A549 (cell line): ENCODE results near the gene SLC36A1. TPM values are rescaled to one million over a fixed set of nuclear protein-coding genes. Genes with fewer than 3 reads are reported as not detected.

ENCODE experiments used
- ATAC-seq, 2 experiments: fragments of 200-7000 bp in 1 of 2; fragments of >200 bp in 1 of 2; cut with Nextera tagmentation in 1 of 2; cut with Tn5 transposase in 1 of 2; 3 replicates each; pipeline versions ENCODE4 v1.8.0 to v1.9.1; 2018 to 2020; ENCODE audit warnings: mild to moderate bottlenecking in 1 of 2, moderate library complexity in 1 of 2
- CTCF ChIA-PET: fragments of 300-600 bp; sonication (Branson Sonifier 250); formaldehyde crosslinking; extraction: SDS; loops from one replicate; lab custom pipeline; 2021; ENCODE audit warnings: antibody characterized with exemption, inconsistent platforms; lab: Yijun Ruan, JAX
- POLR2A ChIA-PET: fragments of 350-600 bp; formaldehyde crosslinking; extraction: SDS; loops from one replicate; lab custom pipeline; 2021; ENCODE audit warnings: antibody characterized with exemption, inconsistent platforms; lab: Yijun Ruan, JAX
- DNase-seq, 2 experiments: peaks; one replicate each; pipeline versions ENCODE4 v3.0.0 to v3.0.0-alpha.2; 2011 to 2016; ENCODE audit warnings: low read depth in 1 of 2, low spot score in 1 of 2
- FAIRE-seq: peaks from 2 replicates; lab custom pipeline; 2011; peaks lifted over from hg19 to GRCh38; lab: Jason Lieb, UNC
- H3K27ac ChIP-seq, 2 experiments: fragments of >200 bp; sonication (Bioruptor Twin); formaldehyde crosslinking; 3 replicates each; pipeline ENCODE4 v1.5.1; 2016 to 2017
- H3K4me1 ChIP-seq: fragments of >200 bp; sonication (Bioruptor Twin); formaldehyde crosslinking; 3 replicates; pipeline ENCODE4 v1.6.1; 2016
- H3K4me2 ChIP-seq: fragments of >200 bp; sonication (Bioruptor Twin); formaldehyde crosslinking; 3 replicates; pipeline ENCODE4 v1.6.1; 2016
- H3K4me3 ChIP-seq: fragments of >200 bp; sonication (Bioruptor Twin); formaldehyde crosslinking; 3 replicates; pipeline ENCODE4 v1.5.1; 2016
- H3K9me3 ChIP-seq: fragments of >200 bp; sonication (Bioruptor Twin); formaldehyde crosslinking; 3 replicates; pipeline ENCODE4 v1.6.1; 2016
- CBX2 ChIP-seq: fragments of 200-600 bp; sonication (generic); IDR thresholded peaks from 2 replicates; pipeline ENCODE4 v1.6.1; 2016; ENCODE audit warnings: low read depth, mild to moderate bottlenecking, borderline replicate concordance
- CEBPB ChIP-seq, 2 experiments: fragments of >200 bp in 1 of 2; sonication (Bioruptor Twin) in 1 of 2; formaldehyde crosslinking in 1 of 2; IDR thresholded peaks; 2 replicates each; pipeline ENCODE4 v1.6.1; 2012 to 2016
- CTCF ChIP-seq: fragments of >200 bp; sonication (Bioruptor Twin); formaldehyde crosslinking; IDR thresholded peaks from 3 replicates; pipeline ENCODE4 v1.5.1; 2016
- E2F6 ChIP-seq: IDR thresholded peaks from 2 replicates; pipeline ENCODE4 v1.6.1; 2012; ENCODE audit warnings: low read depth, borderline replicate concordance
- EHF ChIP-seq: fragments of 250-450 bp; sonication (Bioruptor Pico); IDR thresholded peaks from 2 replicates; pipeline ENCODE4 v1.5.0; 2020; ENCODE audit warnings: mild to moderate bottlenecking
- FOSB ChIP-seq: fragments of 250-450 bp; sonication (Bioruptor Pico); IDR thresholded peaks from 2 replicates; pipeline ENCODE4 v1.5.0; 2020; ENCODE audit warnings: mild to moderate bottlenecking, moderate library complexity
- HOXB5 ChIP-seq: fragments of 250-450 bp; sonication (Bioruptor Pico); IDR thresholded peaks from 2 replicates; pipeline ENCODE4 v1.5.0; 2020; ENCODE audit warnings: mild to moderate bottlenecking, moderate library complexity
- KDM1A ChIP-seq: fragments of 200-600 bp; sonication (generic); IDR thresholded peaks from 2 replicates; pipeline ENCODE4 v1.6.1; 2016; ENCODE audit warnings: low read depth, mild to moderate bottlenecking
- MAFK ChIP-seq: fragments of 450-650 bp; IDR thresholded peaks from 2 replicates; pipeline ENCODE4 v1.6.1; 2014; ENCODE audit not compliant: partially characterized antibody
- PBX3 ChIP-seq: IDR thresholded peaks from 2 replicates; pipeline ENCODE4 v1.6.1; 2012
- POLR2A ChIP-seq: IDR thresholded peaks from 2 replicates; pipeline ENCODE4 v1.6.1; 2012; ENCODE audit warnings: mild to moderate bottlenecking, low read length
- RARB ChIP-seq: fragments of 250-450 bp; sonication (Bioruptor Pico); IDR thresholded peaks from 2 replicates; pipeline ENCODE4 v1.8.0; 2021; ENCODE audit warnings: mild to moderate bottlenecking, moderate library complexity
- REST ChIP-seq: fragments of 200-600 bp; sonication (generic); IDR thresholded peaks from 2 replicates; pipeline ENCODE4 v1.6.1; 2016; ENCODE audit warnings: antibody characterized with exemption, mild to moderate bottlenecking, moderate library complexity
- RFX5 ChIP-seq: fragments of 450-650 bp; IDR thresholded peaks from 2 replicates; pipeline ENCODE4 v1.7.1; 2014; ENCODE audit warnings: antibody characterized with exemption, mild to moderate bottlenecking, moderate library complexity
- RNF2 ChIP-seq: fragments of 200-600 bp; sonication (generic); IDR thresholded peaks from 2 replicates; pipeline ENCODE4 v1.6.1; 2016; ENCODE audit warnings: low read depth, mild to moderate bottlenecking, antibody characterized with exemption, moderate library complexity, borderline replicate concordance
- SMC3 ChIP-seq: fragments of >200 bp; sonication (Bioruptor Twin); formaldehyde crosslinking; IDR thresholded peaks from 3 replicates; pipeline ENCODE4 v1.6.1; 2018; ENCODE audit warnings: inconsistent platforms
- SREBF2 ChIP-seq: fragments of 450-650 bp; IDR thresholded peaks from 2 replicates; pipeline ENCODE4 v1.6.1; 2014; ENCODE audit warnings: mild to moderate bottlenecking, moderate library complexity
- TFCP2L1 ChIP-seq: fragments of 250-450 bp; sonication (Bioruptor Pico); IDR thresholded peaks from 2 replicates; pipeline ENCODE4 v1.5.0; 2021; ENCODE audit warnings: mild to moderate bottlenecking
- ZNF302 ChIP-seq: fragments of 250-450 bp; sonication (Bioruptor Pico); IDR thresholded peaks from 2 replicates; pipeline ENCODE4 v1.9.0; 2021; ENCODE audit warnings: inconsistent platforms, mild to moderate bottlenecking, moderate library complexity
- WGBS: methylation state at CpG from one replicate; pipeline ENCODE4 v1.1.6; 2017; ENCODE audit errors: missing lambda C conversion rate; 5-methylcytosine and 5-hydroxymethylcytosine counted together
- polyA plus RNA-seq, 4 experiments: library from polyadenylated mRNA; depleted of rRNA in 3 of 4; stranded (reverse); fragments of >200 nt; fragmentation: RNase III in 1 of 4; extraction: RNeasy Plus Mini Kit Qiagen cat#74134 plus additional on column Dnase treatment in 1 of 4; gene quantifications; 2 replicates in 3 of 4; 3 replicates in 1 of 4; pipeline ENCODE4 v1.2.3, GENCODE V29; 2011 to 2017
- small RNA-seq, 6 experiments: library from RNA; depleted of rRNA; stranded (forward); fragments of <200 nt; gene quantifications; one replicate each; pipeline ENCODE3, GENCODE V24; 2012

The SLC36A1 gene
- polyA plus RNA-seq, 2 of the 4 experiments (the other 2 are of a cell fraction): 7.4 to 10.8 TPM

GRCh38 chr5:151534350-151534749, 86.9 kb downstream of the SLC36A1 start:
- DNase-seq (no peak), ATAC-seq (no peak), FAIRE-seq (no peak)
- TF ChIP-seq CBX2: no peak
- no peak for TF ChIP-seq MAFK
- TF ChIP-seq ZNF302 (CRISPR knock-in tag): no peak
- no peak for TF ChIP-seq HOXB5 (CRISPR knock-in tag)
- WGBS: 46% methylated on average over 9 of the region's 11 CpGs
- no peaks in the 10 kb centered on the region for H3K9me3 ChIP-seq
- no peaks in the 10 kb centered on the region for H3K4me1 ChIP-seq
- CTCF ChIA-PET: no interaction called here
- no peak overlapping the region for H3K27ac ChIP-seq
- POLR2A ChIA-PET: no interaction called here
- no peak overlapping the region for H3K4me2 ChIP-seq
- no peak overlapping the region for H3K4me3 ChIP-seq

- CTCF ChIA-PET: no interaction called here
- no peak overlapping the region for H3K27ac ChIP-seq
- POLR2A ChIA-PET: no interaction called here
- FAIRE-seq (no peak), ATAC-seq (no peak), DNase-seq (no peak)
- no peaks in the 10 kb centered on the region for H3K4me1 ChIP-seq
- no peak overlapping the region for H3K4me2 ChIP-seq
- WGBS: 21% methylated on average over 4 of the region's 4 CpGs
- H3K9me3 ChIP-seq: no peaks in the 10 kb centered on the region
- no peak for TF ChIP-seq SMC3
- TF ChIP-seq CEBPB (IDR thresholded peaks at IDR 0.05): no peak
- TF ChIP-seq REST: no peak
- TF ChIP-seq KDM1A: no peak
- no peak for TF ChIP-seq RARB (CRISPR knock-in tag)
- no peak for TF ChIP-seq RFX5
- TF ChIP-seq SREBF2: no peak
- no peak for TF ChIP-seq POLR2A
- TF ChIP-seq EHF (CRISPR knock-in tag): no peak
- no peak overlapping the region for H3K4me3 ChIP-seq
These were observed 89.6 kb downstream of the SLC36A1 start for GRCh38 chr5:151537044-151537443.

GRCh38 chr5:151541571-151541970, 94.2 kb downstream of the SLC36A1 start:
- no peak for FAIRE-seq
- 7% methylated on average over 2 of the region's 2 CpGs for WGBS
- POLR2A ChIA-PET: no interaction called here

More at GRCh38 chr5:151541571-151541970, 94.2 kb downstream of the SLC36A1 start:
- DNase-seq (no peak), ATAC-seq (no peak)
- no peak for TF ChIP-seq PBX3
- TF ChIP-seq FOSB (CRISPR knock-in tag): no peak
- TF ChIP-seq RNF2: no peak
- no peak for TF ChIP-seq E2F6
- TF ChIP-seq TFCP2L1 (CRISPR knock-in tag): no peak
- no peak for TF ChIP-seq RFX5
- no peak for TF ChIP-seq CTCF
- Histone ChIP-seq H3K4me3 (no peak overlapping the region), H3K9me3 (no peaks in the 10 kb centered on the region), H3K27ac (no peak overlapping the region), H3K4me1 (no peaks in the 10 kb centered on the region), H3K4me2 (no peak overlapping the region)
- CTCF ChIA-PET: no interaction called here

Small RNA genes lying within 50 kb of the gene (small RNA-seq; reads per million reads assigned to genes)
- 0 reads per million in 6 experiments for gene MIR6499
- gene RNA5SP197: 0 reads per million in 6 experiments

Other genes starting within 250 kb of the SLC36A1 start
- gene CCDC69, start 223.5 kb upstream of the SLC36A1 start, polyA plus RNA-seq (2011; rRNA removed): 3.0 and 3.2 TPM in 2 replicates
- gene CCDC69, start 223.5 kb upstream of the SLC36A1 start, polyA plus RNA-seq (2017; fragmentation: RNase III; extraction: RNeasy Plus Mini Kit Qiagen cat#74134 plus additional on column Dnase treatment): 2.1 to 3.1 TPM (median 2.9 TPM) in 3 replicates
- gene GM2A, start 194.4 kb upstream of the SLC36A1 start, polyA plus RNA-seq (2011; rRNA removed): 9.6 and 13.8 TPM in 2 replicates
- gene GM2A, start 194.4 kb upstream of the SLC36A1 start, polyA plus RNA-seq (2017; fragmentation: RNase III; extraction: RNeasy Plus Mini Kit Qiagen cat#74134 plus additional on column Dnase treatment): 16.4 to 17.4 TPM (median 17.2 TPM) in 3 replicates
- gene SLC36A3, start 143.8 kb upstream of the SLC36A1 start, polyA plus RNA-seq (2011; rRNA removed): not detected in 2 replicates
- not detected in 3 replicates for gene SLC36A3, start 143.8 kb upstream of the SLC36A1 start, polyA plus RNA-seq (2017; fragmentation: RNase III; extraction: RNeasy Plus Mini Kit Qiagen cat#74134 plus additional on column Dnase treatment)
- not detected in 2 replicates for gene SLC36A2, start 100.0 kb upstream of the SLC36A1 start, polyA plus RNA-seq (2011; rRNA removed)
- gene SLC36A2, start 100.0 kb upstream of the SLC36A1 start, polyA plus RNA-seq (2017; fragmentation: RNase III; extraction: RNeasy Plus Mini Kit Qiagen cat#74134 plus additional on column Dnase treatment): not detected in 3 replicates
- 0.01 TPM in 1 of 2 replicates, not detected in the other for gene FAT2, start 143.7 kb downstream of the SLC36A1 start, polyA plus RNA-seq (2011; rRNA removed)
- gene FAT2, start 143.7 kb downstream of the SLC36A1 start, polyA plus RNA-seq (2017; fragmentation: RNase III; extraction: RNeasy Plus Mini Kit Qiagen cat#74134 plus additional on column Dnase treatment): 0.01 to 0.03 TPM (median 0.01 TPM) in 3 replicates
- 23.1 and 33.8 TPM in 2 replicates for gene SPARC, start 239.3 kb downstream of the SLC36A1 start, polyA plus RNA-seq (2011; rRNA removed)
- gene SPARC, start 239.3 kb downstream of the SLC36A1 start, polyA plus RNA-seq (2017; fragmentation: RNase III; extraction: RNeasy Plus Mini Kit Qiagen cat#74134 plus additional on column Dnase treatment): 29.1 to 53.4 TPM (median 45.7 TPM) in 3 replicates